ENCODE data around the gene FAM184B.

FAM184B gene

GRCh38 chr4:17787315-17787714 is 5.9 kb upstream of the FAM184B start:
- Histone ChIP-seq H3K36me3 (no peaks in the 10 kb centered on the region), H3K4me3 (ENCODE audit: low read depth in 1 of 2, low read length in 1 of 2) (no peak overlapping the region), H3K9me3 (no peaks in the 10 kb centered on the region), H3K27ac (no peak overlapping the region), H3K27me3 (peaks cover 42% of the 10 kb centered on the region), H3K4me1 (ENCODE audit: control insufficient read depth in 1 of 2, insufficient read depth in 1 of 2, low read depth in 1 of 2, low read length in 1 of 2) (peaks cover 0 to 4% of the 10 kb centered on the region in 2 experiments)
- no peak for TF ChIP-seq CTCF (IDR thresholded peaks at IDR 0.05)

DNA sequence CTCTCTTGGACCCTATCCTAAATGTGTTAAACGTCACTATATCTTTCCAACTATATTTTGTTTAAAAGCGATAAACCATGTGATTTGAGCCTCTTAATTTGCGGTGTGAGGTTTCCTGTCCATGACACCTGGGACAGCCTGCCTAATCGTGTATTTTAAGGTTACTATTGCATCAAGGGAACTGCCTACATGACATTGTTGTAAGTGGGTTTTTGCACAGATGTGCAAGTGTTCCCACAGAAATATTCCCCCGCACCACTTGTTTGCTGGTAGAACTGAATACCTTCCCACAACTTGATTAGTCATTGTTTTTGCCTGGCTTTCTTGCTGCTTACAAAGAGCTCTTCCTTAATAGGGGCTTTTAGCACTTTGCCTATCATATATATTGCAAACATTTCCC is 5.1 kb upstream of the FAM184B start:
- Histone ChIP-seq H3K27ac (no peak overlapping the region), H3K4me1 (ENCODE audit: control insufficient read depth in 1 of 2, insufficient read depth in 1 of 2, low read depth in 1 of 2, low read length in 1 of 2) (peaks cover 0 to 5% of the 10 kb centered on the region in 2 experiments), H3K9me3 (no peaks in the 10 kb centered on the region), H3K4me3 (ENCODE audit: low read depth in 1 of 2, low read length in 1 of 2) (no peak overlapping the region), H3K36me3 (no peaks in the 10 kb centered on the region), H3K27me3 (peaks cover 50% of the 10 kb centered on the region)
- TF ChIP-seq CTCF (IDR thresholded peaks at IDR 0.05) = no peak

DNA sequence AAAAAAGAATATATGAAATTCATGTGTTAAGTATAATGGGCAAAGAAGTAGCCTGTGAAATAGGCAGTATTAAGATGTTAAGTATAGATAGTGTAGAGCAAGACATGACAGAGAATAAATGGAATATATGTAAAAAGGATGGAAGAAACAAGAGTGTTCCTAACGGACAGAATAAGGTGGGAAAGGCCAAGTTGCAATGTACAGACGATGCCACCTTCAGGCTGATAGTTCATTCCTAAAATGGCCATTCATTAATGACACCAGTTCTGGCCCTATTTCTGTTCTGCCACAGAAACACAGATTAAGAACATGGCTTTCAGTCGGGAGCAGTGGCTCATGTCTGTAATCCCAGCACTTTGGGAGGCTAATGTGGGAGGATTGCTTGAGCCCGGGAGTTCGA is 4.4 kb upstream of the FAM184B start:
- Histone ChIP-seq H3K4me1 (ENCODE audit: control insufficient read depth in 1 of 2, insufficient read depth in 1 of 2, low read depth in 1 of 2, low read length in 1 of 2) (peaks cover 4 to 11% of the 10 kb centered on the region in 2 experiments), H3K4me3 (ENCODE audit: low read depth in 1 of 2, low read length in 1 of 2) (no peak overlapping the region), H3K36me3 (no peaks in the 10 kb centered on the region), H3K27me3 (peaks cover 57% of the 10 kb centered on the region), H3K27ac (no peak overlapping the region), H3K9me3 (no peaks in the 10 kb centered on the region)
- no peak for TF ChIP-seq CTCF (IDR thresholded peaks at IDR 0.05)

GRCh38 chr4:17780501-17781299 is 721 bp downstream of the FAM184B start:
- H3K4me1 ChIP-seq (ENCODE audit: control insufficient read depth in 1 of 2, insufficient read depth in 1 of 2, low read depth in 1 of 2, low read length in 1 of 2) = peaks cover 5 to 11% of the 10 kb centered on the region in 2 experiments
- H3K27ac ChIP-seq = no peak overlapping the region
- peaks cover 66% of the 10 kb centered on the region for H3K27me3 ChIP-seq
- H3K36me3 ChIP-seq = no peaks in the 10 kb centered on the region
- H3K9me3 ChIP-seq = no peaks in the 10 kb centered on the region
- H3K4me3 ChIP-seq (ENCODE audit: low read depth in 1 of 2, low read length in 1 of 2) = no peak overlapping the region
- TF ChIP-seq CTCF (IDR thresholded peaks at IDR 0.05) = no peak

GRCh38 chr4:17778431-17778830 is 3.0 kb downstream of the FAM184B start:
- H3K36me3 ChIP-seq = no peaks in the 10 kb centered on the region
- H3K4me3 ChIP-seq (ENCODE audit: low read depth in 1 of 2, low read length in 1 of 2) = no peak overlapping the region
- no peak for TF ChIP-seq CTCF (IDR thresholded peaks at IDR 0.05)
- peaks cover 5 to 7% of the 10 kb centered on the region in 2 experiments for H3K4me1 ChIP-seq (ENCODE audit: control insufficient read depth in 1 of 2, insufficient read depth in 1 of 2, low read depth in 1 of 2, low read length in 1 of 2)
- H3K27me3 ChIP-seq = peaks cover 53% of the 10 kb centered on the region
- H3K27ac ChIP-seq = no peak overlapping the region
- H3K9me3 ChIP-seq = no peaks in the 10 kb centered on the region
